DOHH2 (cell line): ENCODE results near the gene IGF1R.

ENCODE experiments used
- CTCF ChIP-seq: fragments of 200-600 bp; sonication (generic); IDR thresholded peaks from one replicate; pipeline ENCODE4 v1.5.1; 2014; ENCODE audit warnings: antibody characterized with exemption, mild to moderate bottlenecking, low read depth, low read length; ENCODE audit not compliant: poor library complexity, severe bottlenecking
- EZH2phosphoT487 ChIP-seq: fragments of 200-600 bp; sonication (generic); IDR thresholded peaks from 2 replicates; pipeline ENCODE4 v1.6.1; 2017; ENCODE audit warnings: borderline replicate concordance, mild to moderate bottlenecking, antibody characterized with exemption, low read length, moderate library complexity, mixed read lengths

- TF ChIP-seq CTCF (no peak), EZH2phosphoT487 (no peak)
Measured at GRCh38 chr15:98830034-98830634, 181.8 kb downstream of the IGF1R start.
